ENCODE data around the gene FAM78A. TPM values are rescaled to one million over a fixed set of nuclear protein-coding genes. Genes with fewer than 3 reads are reported as not detected.
A peak's percentile ranks its signal among the peaks of the same experiment; 100 is the strongest.
"Not testable (repeated sequence)": the region's sequence is repeated elsewhere in the genome, so short reads cannot be mapped to it uniquely, and the experiment has no call there.

Gene FAM78A
- total and polyA plus RNA-seq, 5 experiments from 2014 or later: 12.2 to 80.9 (median 28.1) TPM

DNA sequence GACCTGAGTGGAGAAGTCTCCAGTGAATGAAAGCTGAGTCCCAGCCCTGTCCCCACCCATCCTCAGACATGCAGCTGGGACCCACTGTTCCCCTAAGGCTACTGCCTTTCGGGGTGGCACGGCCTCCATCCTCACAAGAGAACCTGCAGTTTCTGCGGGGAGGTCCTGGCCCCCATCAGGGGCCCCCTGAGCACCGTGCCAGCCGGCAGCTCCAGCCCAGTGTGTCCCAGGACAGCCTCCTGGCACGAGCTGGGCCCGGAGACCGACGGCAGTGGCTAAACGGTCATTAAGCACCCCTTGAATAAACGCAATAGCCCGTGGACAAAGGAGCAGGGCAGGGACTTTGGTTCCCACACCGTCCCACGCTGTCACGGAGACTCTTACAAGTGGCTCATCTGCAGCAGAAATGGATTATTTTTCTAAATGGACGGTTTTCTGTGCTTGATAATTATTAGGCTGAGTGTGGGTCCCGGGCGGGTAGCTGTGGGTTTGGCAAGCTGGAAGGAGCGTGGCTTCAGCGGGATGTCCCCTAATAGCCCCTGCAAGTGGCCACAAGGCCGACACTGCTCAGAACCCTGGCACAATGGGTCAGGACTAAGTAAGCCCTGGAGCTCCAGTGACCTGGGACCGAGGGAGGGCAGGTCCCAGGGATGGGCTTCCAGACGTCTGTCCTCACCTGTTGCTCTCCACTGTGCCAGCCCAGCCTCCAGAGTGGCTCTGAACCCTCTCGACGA lies 17.4 kb downstream of the FAM78A start:
- H3K4me1 Mint-ChIP-seq: peaks cover 30 to 84% (median 71%) of the 10 kb centered on the region in 4 donors
- ATAC-seq (no peak), DNase-seq (no peak)
- H3K9me3 Mint-ChIP-seq: peaks cover 0 to 2% (median 0%) of the 10 kb centered on the region in 9 donors
- no peak overlapping the region for H3K4me3 Mint-ChIP-seq
- POLR2A ChIA-PET: interaction anchor here (0.5 to 27.2 kb wide), 6 partner anchors 9 to 71 kb away, joined by 4 to 1403 read pairs (median 7); partner anchors contain the start of gene FAM78A
- H3K27ac Mint-ChIP-seq: peak overlapping the region; percentile 34 to 99 (median 97)
- peaks cover 0 to 2% (median 0%) of the 10 kb centered on the region in 5 donors for H3K27me3 Mint-ChIP-seq
- peaks cover 5 to 51% (median 20%) of the 10 kb centered on the region in 3 donors for H3K36me3 Mint-ChIP-seq

DNA sequence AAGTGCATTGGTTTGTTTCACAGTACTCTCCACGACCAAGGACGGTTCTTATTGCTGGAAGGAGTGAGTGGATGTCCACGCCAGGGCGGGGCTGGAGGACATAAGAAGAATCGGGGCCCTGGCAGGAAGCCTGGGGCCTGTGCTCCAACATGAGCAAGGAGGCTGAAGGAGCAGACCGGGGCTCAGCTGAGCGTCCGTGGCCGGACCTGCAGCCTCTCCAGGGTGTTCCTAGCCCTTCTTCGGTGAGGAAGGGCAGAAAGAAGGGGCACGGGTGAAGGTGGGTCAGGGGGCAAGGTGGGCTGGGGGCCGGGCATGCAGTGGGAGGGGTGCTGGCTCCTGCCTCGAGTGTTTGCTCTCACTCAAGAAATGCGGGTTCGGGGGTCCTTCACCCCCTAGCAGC lies 18.1 kb downstream of the FAM78A start:
- no peak for ATAC-seq
- H3K4me3 Mint-ChIP-seq: peak overlapping the region in 9 of 10 donors; percentile 17 to 87 (median 62)

DNA sequence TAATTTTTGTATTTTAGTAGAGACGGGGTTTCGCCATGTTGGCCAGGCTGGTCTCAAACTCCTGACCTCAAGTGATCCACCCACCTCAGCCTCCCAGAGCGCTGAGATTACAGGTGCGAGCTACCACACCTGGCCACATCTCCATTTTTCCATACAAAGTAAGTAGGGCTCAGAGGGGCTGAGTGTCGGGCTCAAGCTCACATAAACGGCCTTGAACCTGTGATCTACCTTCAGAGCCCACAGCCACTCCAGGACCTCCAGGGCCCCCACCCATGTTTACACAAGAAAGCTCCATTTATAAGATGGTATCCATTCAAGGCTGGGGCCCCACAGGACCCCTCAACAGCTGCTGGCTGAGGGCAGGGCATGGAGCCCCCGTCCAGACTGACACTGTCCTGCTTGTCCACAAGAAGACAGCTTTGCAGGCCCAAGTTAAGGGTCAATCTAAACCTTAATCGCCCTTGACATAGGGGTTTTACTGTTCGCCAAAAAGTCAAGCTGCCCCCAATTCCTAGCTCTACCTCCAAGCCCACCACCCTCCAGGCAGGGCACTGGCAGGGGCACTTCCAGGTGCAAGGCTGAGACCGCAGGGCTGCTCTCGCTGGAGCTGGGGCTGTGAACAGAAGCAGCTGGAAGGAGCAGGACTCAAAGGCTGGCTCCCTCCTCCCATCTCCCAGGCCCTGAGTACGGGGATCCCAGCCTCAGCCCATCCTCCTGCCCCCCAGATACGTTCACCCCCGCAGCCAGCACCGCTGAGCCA lies 18.9 kb downstream of the FAM78A start:
- Mint-ChIP-seq H3K4me1 (peaks cover 27 to 85% (median 69%) of the 10 kb centered on the region in 4 donors), H3K27ac (peak overlapping the region; percentile 94 to 99 (median 98)), H3K36me3 (peaks cover under 1 to 38% (median 14%) of the 10 kb centered on the region in 3 donors), H3K9me3 (peaks cover 0 to 2% (median 0%) of the 10 kb centered on the region in 9 donors), H3K4me3 (peak overlapping the region; percentile 12 to 92 (median 63)), H3K27me3 (peaks cover 0 to 2% (median 0%) of the 10 kb centered on the region in 5 donors)
- POLR2A ChIA-PET: interaction anchor here (0.6 to 27.2 kb wide), 14 partner anchors 9 to 1802 kb away, joined by 3 to 1403 read pairs (median 6); partner anchors contain the start of genes FAM78A and PLPP7
- ATAC-seq (no peak), DNase-seq (no peak)

More for the DNA sequence above, 18.1 kb downstream of the FAM78A start:
- peaks cover 5 to 46% (median 18%) of the 10 kb centered on the region in 3 donors for H3K36me3 Mint-ChIP-seq
- peaks cover 27 to 85% (median 71%) of the 10 kb centered on the region in 4 donors for H3K4me1 Mint-ChIP-seq
- peaks cover 0 to 2% (median 0%) of the 10 kb centered on the region in 9 donors for H3K9me3 Mint-ChIP-seq
- no peak for DNase-seq
- H3K27me3 Mint-ChIP-seq: peaks cover 0 to 2% (median 0%) of the 10 kb centered on the region in 5 donors
- peak overlapping the region; percentile 94 to 99 (median 98) for H3K27ac Mint-ChIP-seq
- POLR2A ChIA-PET: interaction anchor here (0.5 to 27.2 kb wide), 4 partner anchors 16 to 1801 kb away, joined by 3 to 1403 read pairs (median 46); partner anchors contain the start of gene FAM78A

DNA sequence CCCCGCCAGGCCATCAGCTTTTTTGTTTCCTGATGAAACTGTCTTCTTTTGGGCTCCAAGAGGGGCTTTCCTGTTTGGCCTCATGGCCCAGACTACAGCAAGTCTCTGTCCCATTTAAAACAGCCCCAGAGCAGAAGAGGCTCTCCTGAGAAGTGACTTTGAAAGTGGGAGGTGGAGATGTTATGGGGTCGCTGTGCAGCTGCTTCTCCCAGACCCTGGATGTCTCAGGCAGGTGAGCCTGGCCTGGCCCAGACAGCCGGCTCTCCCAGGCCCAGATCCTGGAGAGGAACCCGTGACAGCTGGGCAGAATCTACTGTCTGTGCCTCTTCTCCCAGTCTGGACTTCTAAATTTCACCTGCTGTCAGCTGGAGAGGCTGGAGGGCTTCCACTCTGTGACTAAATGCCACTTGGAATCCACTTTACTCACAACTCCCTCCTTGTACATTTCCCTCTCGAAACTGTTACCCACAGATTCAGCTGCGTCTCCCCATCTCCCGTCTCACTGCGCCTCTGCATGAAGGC lies 20.6 kb downstream of the FAM78A start:
- H3K9me3 Mint-ChIP-seq: peaks cover 0 to 2% (median 0%) of the 10 kb centered on the region in 9 donors
- H3K36me3 Mint-ChIP-seq: peaks cover 0 to 23% (median 9%) of the 10 kb centered on the region in 3 donors
- peak overlapping the region; percentile 82 to 94 (median 92) for H3K4me3 Mint-ChIP-seq
- ATAC-seq: peak in 1 of 2 donors; percentile 2
- peaks cover 0 to 2% (median 0%) of the 10 kb centered on the region in 5 donors for H3K27me3 Mint-ChIP-seq
- DNase-seq: no peak
- H3K27ac Mint-ChIP-seq: peak overlapping the region; percentile 94 to 99 (median 98)
- H3K4me1 Mint-ChIP-seq: peaks cover 24 to 81% (median 67%) of the 10 kb centered on the region in 4 donors
- POLR2A ChIA-PET: interaction anchor here (0.6 to 27.2 kb wide), 22 partner anchors 13 to 477 kb away, joined by 3 to 1403 read pairs (median 4); partner anchors contain the start of genes FAM78A and PLPP7

DNA sequence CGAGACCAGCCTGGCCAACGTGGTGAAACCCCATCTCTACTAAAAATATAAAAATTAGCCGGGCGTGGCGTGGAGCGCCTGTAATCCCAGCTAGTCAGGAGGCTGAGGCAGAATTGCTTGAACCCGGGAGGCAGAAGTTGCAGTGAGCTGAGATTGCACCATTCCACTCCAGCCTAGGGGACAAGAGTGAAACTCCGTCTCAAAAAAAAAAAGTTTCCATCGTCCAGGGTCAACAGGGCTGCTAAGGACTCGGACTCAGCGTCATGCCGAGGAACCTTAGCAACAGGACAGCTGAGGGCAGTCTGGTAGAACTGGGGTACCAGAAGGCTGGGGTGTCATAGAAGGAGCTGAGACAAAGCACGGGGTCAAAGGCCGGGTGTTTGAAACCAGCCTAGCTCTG lies 21.7 kb downstream of the FAM78A start:
- DNase-seq: no peak
- POLR2A ChIA-PET: interaction anchor here (0.6 to 27.2 kb wide), 4 partner anchors 17 to 1264 kb away, joined by 4 to 1403 read pairs (median 44); partner anchors contain the start of gene FAM78A
- H3K9me3 Mint-ChIP-seq: peaks cover 0 to 2% (median 0%) of the 10 kb centered on the region in 9 donors

DNA sequence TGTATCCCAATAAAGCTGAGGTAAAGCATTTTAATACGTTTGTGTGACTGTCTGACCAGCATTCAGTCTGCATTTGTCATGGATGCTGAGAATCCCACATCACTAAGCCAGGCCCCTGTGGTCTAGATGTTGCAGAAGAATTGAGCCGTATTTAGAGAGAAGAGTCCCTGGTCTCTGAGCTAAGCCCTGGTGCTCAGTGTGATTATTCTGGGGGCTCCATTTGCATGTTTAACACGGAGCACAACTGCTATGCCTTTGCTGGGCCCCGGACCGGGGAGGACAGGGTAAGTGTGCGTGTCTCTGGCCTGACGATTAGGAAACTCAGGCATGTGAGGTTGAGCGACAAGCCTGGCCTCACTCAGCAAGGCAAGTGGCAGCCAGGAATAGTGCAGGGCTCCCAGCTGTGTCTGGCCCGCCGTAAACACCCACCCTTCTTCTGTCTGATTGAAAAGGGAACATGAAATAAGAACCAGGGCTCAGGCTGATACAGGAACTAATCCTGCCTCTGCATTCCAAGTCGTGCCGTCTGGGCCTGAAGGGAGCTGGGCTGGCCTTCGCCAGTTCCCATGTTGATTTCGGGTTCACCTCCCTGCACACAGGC lies 22.3 kb downstream of the FAM78A start:
- peaks cover 0 to 7% (median 0%) of the 10 kb centered on the region in 3 donors for H3K36me3 Mint-ChIP-seq
- H3K4me3 Mint-ChIP-seq: peak overlapping the region in 9 of 10 donors; percentile 27 to 84 (median 52)
- POLR2A ChIA-PET: interaction anchor here (0.5 to 27.2 kb wide), 4 partner anchors 17 to 1263 kb away, joined by 3 to 1403 read pairs (median 44); partner anchors contain the start of gene FAM78A
- no peak for ATAC-seq
- H3K4me1 Mint-ChIP-seq: peaks cover 18 to 76% (median 58%) of the 10 kb centered on the region in 4 donors
- DNase-seq: no peak
- peak overlapping the region; percentile 11 to 99 (median 97) for H3K27ac Mint-ChIP-seq
- peaks cover 0 to 2% (median 0%) of the 10 kb centered on the region in 9 donors for H3K9me3 Mint-ChIP-seq
- peaks cover 0 to 2% (median 0%) of the 10 kb centered on the region in 5 donors for H3K27me3 Mint-ChIP-seq

More for the DNA sequence above, 21.7 kb downstream of the FAM78A start:
- peaks cover 0 to 12% (median 2%) of the 10 kb centered on the region in 3 donors for H3K36me3 Mint-ChIP-seq
- ATAC-seq: no peak
- peaks cover 19 to 78% (median 62%) of the 10 kb centered on the region in 4 donors for H3K4me1 Mint-ChIP-seq
- H3K27ac Mint-ChIP-seq: peak overlapping the region; percentile 11 to 99 (median 97)
- H3K27me3 Mint-ChIP-seq: peaks cover 0 to 2% (median 0%) of the 10 kb centered on the region in 5 donors
- H3K4me3 Mint-ChIP-seq: peak overlapping the region in 9 of 10 donors; percentile 19 to 88 (median 74)

DNA sequence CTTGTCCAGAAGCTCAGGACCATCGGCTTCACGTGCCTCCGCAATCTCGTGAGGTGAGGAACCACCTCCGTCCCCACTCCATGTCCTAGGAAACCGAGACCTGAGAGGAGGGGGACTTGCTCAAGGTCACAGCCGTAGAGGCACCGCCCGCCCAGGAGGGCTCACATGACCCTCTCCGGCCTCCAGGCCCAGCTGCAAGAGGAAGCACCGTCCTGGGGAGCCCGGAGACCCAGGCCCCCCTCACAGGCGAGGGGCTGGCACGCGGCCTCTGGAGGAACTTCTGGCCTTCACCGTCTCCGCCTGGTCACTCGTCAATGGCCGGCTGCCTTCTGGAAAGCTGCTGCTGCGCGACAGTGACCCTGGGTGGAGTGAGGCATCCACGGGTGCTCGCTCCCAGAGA lies 24.2 kb downstream of the FAM78A start:
- Mint-ChIP-seq H3K4me1 (peaks cover 13 to 61% (median 43%) of the 10 kb centered on the region in 4 donors), H3K27ac (peak overlapping the region in 6 of 10 donors; percentile 86 to 99 (median 94)), H3K9me3 (peaks cover 0 to 2% (median 0%) of the 10 kb centered on the region in 9 donors), H3K36me3 (peaks cover 0 to 2% (median 0%) of the 10 kb centered on the region in 3 donors), H3K27me3 (peaks cover 0 to 2% (median 0%) of the 10 kb centered on the region in 5 donors), H3K4me3 (peak overlapping the region; percentile 74 to 90 (median 84))
- POLR2A ChIA-PET: interaction anchor here (0.6 to 27.2 kb wide), 8 partner anchors 10 to 504 kb away, joined by 3 to 1403 read pairs (median 5); partner anchors contain the start of genes FAM78A and PLPP7
- ATAC-seq: no peak
- DNase-seq: no peak

DNA sequence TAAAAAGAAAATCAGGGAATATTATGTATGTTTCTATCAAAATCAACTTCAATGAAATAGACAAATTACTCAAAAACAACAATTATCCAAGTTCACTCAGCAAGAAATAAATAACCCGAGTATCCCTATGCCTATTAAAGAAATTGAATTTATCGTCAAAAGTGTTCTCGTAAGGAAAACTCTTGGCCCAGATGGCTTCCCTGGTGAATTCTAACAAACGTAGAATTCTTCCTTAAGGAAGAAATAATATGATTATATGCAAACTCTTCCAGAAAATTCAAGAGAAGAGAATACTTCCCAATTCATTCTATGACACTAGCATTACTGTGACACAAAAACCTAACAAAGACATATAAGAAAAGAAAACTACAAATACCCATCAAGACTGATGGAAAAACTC lies 29.7 kb downstream of the FAM78A start:
- Mint-ChIP-seq H3K27me3 (no peaks in the 10 kb centered on the region), H3K4me1 (peaks cover 0 to 13% (median 6%) of the 10 kb centered on the region in 4 donors), H3K27ac (no peak overlapping the region), H3K9me3 (no peaks in the 10 kb centered on the region), H3K4me3 (no peak overlapping the region), H3K36me3 (peaks cover 0 to 4% (median 0%) of the 10 kb centered on the region in 3 donors)
- DNase-seq (no peak), ATAC-seq (no peak)
- POLR2A ChIA-PET: interaction anchor here (6.8 to 27.2 kb wide), 2 partner anchors 8 to 27 kb away, joined by 72 to 1403 read pairs; partner anchors contain the start of gene FAM78A

DNA sequence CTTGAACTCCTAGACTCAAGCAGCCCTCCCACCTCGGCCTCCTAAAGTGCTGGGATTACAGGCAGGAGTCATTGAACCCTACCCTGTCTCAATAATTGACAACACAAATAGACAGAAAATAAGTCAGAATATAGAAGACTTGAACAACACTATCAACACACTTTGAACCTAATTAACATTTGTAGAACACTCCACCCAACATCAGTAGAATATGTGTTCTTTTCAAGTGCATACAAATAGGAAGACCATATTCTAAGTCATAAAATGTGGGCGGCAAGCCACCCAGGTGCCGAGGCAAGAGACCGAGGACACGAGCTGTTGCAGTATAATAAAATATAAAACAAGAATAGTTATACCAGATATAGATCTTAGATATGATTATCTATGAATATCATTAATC lies 32.0 kb downstream of the FAM78A start:
- not testable (repeated sequence) for H3K27me3 Mint-ChIP-seq, H3K27ac Mint-ChIP-seq, DNase-seq, H3K9me3 Mint-ChIP-seq, H3K36me3 Mint-ChIP-seq, ATAC-seq, H3K4me3 Mint-ChIP-seq
- POLR2A ChIA-PET: interaction anchor here (0.7 to 1.1 kb wide), 2 partner anchors 44 to 425 kb away, joined by 4 to 6 read pairs; no protein-coding TSS in a partner anchor
- peaks cover 6 to 14% (median 7%) of the 10 kb centered on the region in 4 donors for H3K4me1 Mint-ChIP-seq

DNA sequence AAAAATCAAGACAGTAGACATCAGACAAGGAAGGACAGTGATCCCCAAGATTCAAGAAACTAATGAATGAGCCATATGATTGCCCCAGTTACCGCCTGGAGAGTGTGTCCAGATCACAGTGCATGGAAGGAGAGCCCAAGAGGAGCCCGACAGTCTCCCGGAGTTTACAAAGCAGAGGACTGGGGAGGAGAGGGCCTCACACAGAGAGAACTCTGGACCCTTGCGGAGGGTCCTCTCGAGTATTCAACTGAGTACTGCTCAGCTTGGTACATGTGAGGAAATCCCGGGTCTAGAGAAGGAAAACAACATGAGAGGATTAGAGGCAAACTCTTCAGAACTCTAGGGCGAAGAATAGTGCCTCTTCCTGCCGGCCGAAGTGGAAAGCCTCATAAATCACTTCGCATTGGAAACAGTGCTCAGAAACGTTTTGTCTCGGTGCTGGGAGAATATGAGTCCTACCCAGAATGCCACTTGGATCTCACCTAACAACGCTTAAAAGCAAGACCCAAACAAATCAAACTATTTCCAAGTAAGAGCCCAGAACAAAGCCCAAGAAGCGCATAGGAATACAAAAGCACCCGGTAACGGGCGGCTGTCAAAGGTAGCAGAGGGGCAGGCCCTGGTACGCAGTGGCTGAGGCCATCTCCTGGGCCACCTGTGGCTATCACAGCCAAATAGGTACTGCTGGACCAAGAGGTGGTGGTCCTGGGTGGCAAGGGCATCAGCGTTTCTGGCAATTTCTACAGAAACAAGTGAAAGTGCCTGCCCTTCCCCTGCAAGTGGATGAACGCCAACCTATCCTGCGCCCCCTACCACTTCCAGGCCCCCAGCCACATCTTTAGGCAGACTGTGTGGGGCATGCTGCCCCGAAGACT lies 36.0 kb downstream of the FAM78A start:
- Mint-ChIP-seq H3K9me3 (no peaks in the 10 kb centered on the region), H3K4me1 (peaks cover 15 to 43% (median 36%) of the 10 kb centered on the region in 4 donors), H3K4me3 (no peak overlapping the region), H3K27me3 (no peaks in the 10 kb centered on the region), H3K36me3 (peaks cover 0 to 4% (median 0%) of the 10 kb centered on the region in 3 donors), H3K27ac (peak overlapping the region in 5 of 10 donors; percentile 12 to 95 (median 44))
- POLR2A ChIA-PET: interaction anchor here (0.7 to 6.7 kb wide), 5 partner anchors 10 to 230 kb away, joined by 3 to 136 read pairs (median 72); partner anchors contain the start of gene FAM78A
- ATAC-seq (no peak), DNase-seq (no peak)

Measured in naive thymus-derived CD8-positive, alpha-beta T cell (primary cell).